SK-N-SH (cell line): ENCODE results near the gene NPIPA1. TPM values are rescaled to one million over a fixed set of nuclear protein-coding genes. Genes with fewer than 3 reads are reported as not detected.
"Not testable (repeated sequence)": the region's sequence is repeated elsewhere in the genome, so short reads cannot be mapped to it uniquely, and the experiment has no call there.

Experiments
- CTCF ChIA-PET: fragments of 300-600, 350-600 bp; formaldehyde crosslinking; extraction: SDS; loops from one replicate; lab custom pipeline; 2021; lab: Yijun Ruan, JAX
- POLR2A ChIA-PET: fragments of 350-600 bp; sonication (Branson Sonifier 250); formaldehyde crosslinking; extraction: SDS; loops from one replicate; lab custom pipeline; 2020; ENCODE audit warnings: antibody characterized with exemption, inconsistent platforms; lab: Yijun Ruan, JAX
- DNase-seq: peaks from one replicate; pipeline ENCODE4 v3.0.0; 2012
- H2AFZ ChIP-seq: fragments of 200-600 bp; sonication (generic); 2 replicates; pipeline ENCODE4 v1.8.1; 2016; ENCODE audit warnings: antibody characterized with exemption, mild to moderate bottlenecking, low read depth
- H3F3A ChIP-seq: fragments of 200-600 bp; sonication (generic); replicated peaks from 2 replicates; pipeline ENCODE3; 2016; ENCODE audit warnings: antibody characterized with exemption, mild to moderate bottlenecking; ENCODE audit not compliant: insufficient read depth
- H3K27ac ChIP-seq, 2 experiments: fragments of 200-500 bp in 1 of 2; fragments of 200-600 bp in 1 of 2; sonication (Bioruptor generic) in 1 of 2; sonication (generic), shearing (Covaris generic) in 1 of 2; 2 replicates each; pipeline versions ENCODE4 v1.5.1 to v1.6.1; 2014 to 2016; ENCODE audit warnings: low read depth in 2 of 2, inconsistent platforms in 1 of 2, low read length in 1 of 2, mild to moderate bottlenecking in 1 of 2, mixed read lengths in 1 of 2
- H3K27me3 ChIP-seq: fragments of 200-600 bp; sonication (generic), shearing (Covaris generic); 2 replicates; pipeline ENCODE4 v1.6.1; 2016; ENCODE audit warnings: mixed run types; ENCODE audit not compliant: insufficient read depth
- H3K36me3 ChIP-seq, 2 experiments: fragments of 200-500 bp in 1 of 2; fragments of 200-600 bp in 1 of 2; sonication (Bioruptor generic) in 1 of 2; sonication (generic) in 1 of 2; replicated peaks in 1 of 2; 2 replicates each; pipeline versions ENCODE3 to v1.5.1; 2014 to 2016; ENCODE audit warnings: low read length in 1 of 2, mild to moderate bottlenecking in 1 of 2; ENCODE audit not compliant: insufficient read depth in 2 of 2, control insufficient read depth in 1 of 2
- H3K4me1 ChIP-seq, 2 experiments: fragments of 200-500 bp in 1 of 2; fragments of 200-600 bp in 1 of 2; sonication (Bioruptor generic) in 1 of 2; sonication (generic), shearing (Covaris generic) in 1 of 2; 2 replicates each; pipeline versions ENCODE4 v1.5.1 to v1.6.1; 2014 to 2016; ENCODE audit warnings: low read depth in 1 of 2, low read length in 1 of 2, mixed run types in 1 of 2; ENCODE audit not compliant: insufficient read depth in 2 of 2, control insufficient read depth in 1 of 2
- H3K4me2 ChIP-seq: fragments of 200-600 bp; sonication (generic), shearing (Covaris generic); 2 replicates; pipeline ENCODE4 v1.6.1; 2017; ENCODE audit warnings: mixed run types
- H3K4me3 ChIP-seq, 2 experiments: fragments of 200-500 bp in 1 of 2; fragments of 200-600 bp in 1 of 2; sonication (Bioruptor generic) in 1 of 2; sonication (generic), shearing (Covaris generic) in 1 of 2; 2 replicates each; pipeline versions ENCODE4 v1.5.1 to v1.8.1; 2014 to 2016; ENCODE audit warnings: low read depth in 2 of 2, inconsistent platforms in 1 of 2, low read length in 1 of 2, mild to moderate bottlenecking in 1 of 2, mixed read lengths in 1 of 2, moderate library complexity in 1 of 2
- H3K79me2 ChIP-seq: fragments of 200-600 bp; sonication (generic); 2 replicates; pipeline ENCODE4 v1.8.1; 2017; ENCODE audit warnings: mild to moderate bottlenecking; ENCODE audit not compliant: insufficient read depth
- H3K9ac ChIP-seq: fragments of 200-600 bp; sonication (generic); 2 replicates; pipeline ENCODE4 v1.6.1; 2017; ENCODE audit warnings: mixed run types
- H3K9me2 ChIP-seq: fragments of 200-600 bp; sonication (generic); 2 replicates; pipeline ENCODE4 v1.6.1; 2017; ENCODE audit warnings: mixed run types
- H3K9me3 ChIP-seq: fragments of 200-600 bp; sonication (generic); 2 replicates; pipeline ENCODE4 v1.6.1; 2017; ENCODE audit warnings: mixed run types, mild to moderate bottlenecking, moderate library complexity
- H4K20me1 ChIP-seq: fragments of 200-600 bp; sonication (generic); 2 replicates; pipeline ENCODE4 v1.6.1; 2017; ENCODE audit warnings: mild to moderate bottlenecking, mixed run types; ENCODE audit not compliant: insufficient read depth
- WGBS: methylation state at CpG from one replicate; pipeline ENCODE4 v1.1.6; 2017; ENCODE audit warnings: low lambda C conversion rate; 5-methylcytosine and 5-hydroxymethylcytosine counted together
- polyA plus RNA-seq, 3 experiments: library from polyadenylated mRNA; depleted of rRNA; stranded (reverse); fragments of >200 nt; gene quantifications; 2 replicates each; pipeline ENCODE4 v1.2.3, GENCODE V29; 2012

The NPIPA1 gene
- polyA plus RNA-seq, 1 of the 3 experiments (the other 2 are of a cell fraction) = 66.7 TPM

DNA sequence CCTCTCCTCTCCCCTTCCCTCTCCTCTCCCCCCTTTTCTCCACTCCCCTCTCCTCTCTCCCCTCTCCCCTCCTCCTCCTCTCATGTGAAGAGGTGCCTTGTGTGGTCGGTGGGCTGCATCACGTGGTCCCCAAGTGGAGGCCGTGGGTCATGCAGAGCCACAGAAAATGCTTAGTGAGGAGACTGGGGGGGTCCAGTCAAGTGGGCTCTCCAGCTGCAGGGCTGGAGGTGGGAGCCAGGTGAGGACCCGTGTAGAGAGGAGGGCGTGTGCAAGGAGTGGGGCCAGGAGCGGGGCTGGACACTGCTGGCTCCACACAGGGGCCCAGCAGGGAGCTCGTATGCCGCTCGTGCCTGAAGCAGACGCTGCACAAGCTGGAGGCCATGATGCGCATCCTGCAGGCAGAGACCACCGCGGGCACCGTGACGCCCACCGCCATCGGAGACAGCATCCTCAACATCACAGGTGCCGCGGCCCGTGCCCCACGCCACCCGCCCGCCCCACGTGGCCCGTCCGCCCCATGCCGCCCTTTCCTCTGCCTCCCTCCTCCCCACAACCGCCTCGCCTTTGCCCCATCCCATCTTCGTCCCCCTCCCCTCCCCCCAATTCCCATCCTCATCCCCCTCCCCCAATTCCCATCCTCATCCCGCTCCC, 9.1 kb upstream of the NPIPA1 start:
- H3K4me1 ChIP-seq, H3K27ac ChIP-seq, H3F3A ChIP-seq, H3K4me3 ChIP-seq, POLR2A ChIA-PET, CTCF ChIA-PET, H3K27me3 ChIP-seq, H3K9me2 ChIP-seq, H3K9ac ChIP-seq, H3K79me2 ChIP-seq, H2AFZ ChIP-seq, H4K20me1 ChIP-seq, H3K4me2 ChIP-seq, H3K36me3 ChIP-seq, H3K9me3 ChIP-seq: not testable (repeated sequence)
- 85% methylated on average over 6 of the region's 31 CpGs for WGBS
- peak; percentile 25 for DNase-seq

DNA sequence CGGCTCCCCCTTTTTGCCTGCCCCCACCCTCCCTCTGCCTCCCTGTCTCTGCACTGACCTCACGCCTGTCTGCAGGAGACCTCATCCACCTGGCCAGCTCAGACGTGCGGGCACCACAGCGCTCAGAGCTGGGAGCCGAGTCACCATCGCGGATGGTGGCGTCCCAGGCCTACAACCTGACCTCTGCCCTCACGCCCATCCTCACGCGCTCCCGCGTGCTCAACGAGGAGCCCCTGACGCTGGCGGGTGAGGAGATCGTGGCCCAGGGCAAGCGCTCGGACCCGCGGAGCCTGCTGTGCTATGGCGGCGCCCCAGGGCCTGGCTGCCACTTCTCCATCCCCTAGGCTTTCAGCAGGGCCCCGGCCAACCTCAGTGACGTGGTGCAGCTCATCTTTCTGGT, 8.1 kb upstream of the NPIPA1 start:
- H3K27me3 ChIP-seq, H3K4me3 ChIP-seq, CTCF ChIA-PET, H3K4me1 ChIP-seq, H3K4me2 ChIP-seq, H3F3A ChIP-seq, H3K36me3 ChIP-seq, POLR2A ChIA-PET, H2AFZ ChIP-seq, DNase-seq, H3K9me2 ChIP-seq, H3K9me3 ChIP-seq, H4K20me1 ChIP-seq, H3K27ac ChIP-seq, H3K9ac ChIP-seq, H3K79me2 ChIP-seq: not testable (repeated sequence)
- 96% methylated on average over 13 of the region's 26 CpGs for WGBS

DNA sequence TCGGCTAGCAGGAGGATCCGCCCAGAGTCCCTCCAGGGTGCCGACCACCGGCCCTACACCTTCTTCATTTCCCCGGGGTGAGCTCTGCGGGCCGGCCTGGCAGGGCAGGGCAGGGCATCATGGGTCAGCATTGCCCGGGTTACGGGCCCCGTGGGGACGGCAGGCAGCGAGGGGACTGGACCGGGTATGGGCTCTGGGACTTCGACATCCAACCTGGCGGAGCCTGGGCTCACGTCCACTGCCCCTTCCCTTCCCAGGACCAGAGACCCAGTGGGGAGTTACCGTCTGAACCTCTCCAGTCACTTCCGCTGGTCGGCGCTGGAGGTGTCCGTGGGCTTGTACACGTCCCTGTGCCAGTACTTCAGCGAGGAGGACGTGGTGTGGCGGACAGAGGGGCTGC, 7.0 kb upstream of the NPIPA1 start:
- DNase-seq, POLR2A ChIA-PET, H3K27me3 ChIP-seq: not testable (repeated sequence)

DNA sequence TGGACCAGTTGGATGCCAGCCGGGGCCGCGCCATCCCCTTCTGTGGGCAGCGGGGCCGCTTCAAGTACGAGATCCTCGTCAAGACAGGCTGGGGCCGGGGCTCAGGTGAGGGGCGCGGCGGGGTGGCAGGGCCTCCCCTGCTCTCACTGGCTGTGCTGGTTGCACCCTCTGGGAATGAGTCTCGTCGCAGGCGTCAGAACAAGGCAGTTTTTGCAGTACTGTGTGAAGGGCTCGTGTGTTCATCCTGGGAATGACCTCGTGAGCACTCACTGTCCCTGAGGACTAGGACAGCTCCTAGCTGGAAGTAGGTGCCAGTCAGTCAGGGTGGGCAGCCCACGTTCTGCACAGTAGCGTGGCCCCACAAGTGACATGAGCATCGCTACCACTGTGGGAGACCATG, 6.3 kb upstream of the NPIPA1 start:
- DNase-seq, CTCF ChIA-PET, H3K79me2 ChIP-seq, H3K4me3 ChIP-seq, H3K36me3 ChIP-seq, H3K4me1 ChIP-seq, H3K9ac ChIP-seq, H3K9me3 ChIP-seq, H4K20me1 ChIP-seq, POLR2A ChIA-PET, H3K27ac ChIP-seq, H3K9me2 ChIP-seq, H3K27me3 ChIP-seq, H3K4me2 ChIP-seq, H2AFZ ChIP-seq, H3F3A ChIP-seq: not testable (repeated sequence)
- WGBS = no CpG with 5 or more reads among the region's 19 CpGs

More for the DNA sequence above, 7.0 kb upstream of the NPIPA1 start:
- H4K20me1 ChIP-seq, H3K9ac ChIP-seq, H3K4me3 ChIP-seq, H3K27ac ChIP-seq, H3K4me1 ChIP-seq, H3K4me2 ChIP-seq, H3F3A ChIP-seq, H3K36me3 ChIP-seq, H3K9me2 ChIP-seq, H2AFZ ChIP-seq, H3K79me2 ChIP-seq, CTCF ChIA-PET, H3K9me3 ChIP-seq: not testable (repeated sequence)
- no CpG with 5 or more reads among the region's 25 CpGs for WGBS

DNA sequence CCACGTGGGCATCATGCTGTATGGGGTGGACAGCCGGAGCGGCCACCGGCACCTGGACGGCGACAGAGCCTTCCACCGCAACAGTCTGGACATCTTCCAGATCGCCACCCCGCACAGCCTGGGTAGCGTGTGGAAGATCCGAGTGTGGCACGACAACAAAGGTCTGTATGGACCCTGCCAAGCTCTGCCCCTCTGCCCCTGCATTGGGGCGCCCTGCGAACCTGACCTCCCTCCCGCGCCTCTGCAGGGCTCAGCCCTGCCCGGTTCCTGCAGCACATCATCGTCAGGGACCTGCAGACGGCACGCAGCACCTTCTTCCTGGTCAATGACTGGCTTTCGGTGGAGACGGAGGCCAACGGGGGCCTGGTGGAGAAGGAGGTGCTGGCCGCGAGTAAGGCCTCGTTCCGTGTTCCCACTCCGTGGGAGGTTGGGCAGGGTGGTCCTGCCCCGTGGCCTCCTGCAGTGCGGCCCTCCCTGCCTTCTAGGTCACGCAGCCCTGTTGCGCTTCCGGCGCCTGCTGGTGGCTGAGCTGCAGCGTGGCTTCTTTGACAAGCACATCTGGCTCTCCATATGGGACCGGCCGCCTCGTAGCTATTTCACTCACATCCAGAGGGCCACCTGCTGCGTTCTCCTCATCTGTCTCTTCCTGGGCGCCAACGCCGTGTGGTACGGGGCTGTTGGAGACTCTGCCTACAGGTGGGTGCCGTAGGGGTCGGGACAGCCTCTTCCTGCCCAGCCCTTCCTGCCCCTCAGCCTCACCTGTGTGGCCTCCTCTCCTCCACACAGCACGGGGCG, 4.5 kb upstream of the NPIPA1 start:
- H3K9me3 ChIP-seq, H3K4me1 ChIP-seq, H3K9me2 ChIP-seq, H3K27ac ChIP-seq, H3F3A ChIP-seq, H2AFZ ChIP-seq, H3K36me3 ChIP-seq, POLR2A ChIA-PET, H4K20me1 ChIP-seq, H3K27me3 ChIP-seq, H3K4me2 ChIP-seq, CTCF ChIA-PET, H3K79me2 ChIP-seq, H3K4me3 ChIP-seq, H3K9ac ChIP-seq, DNase-seq: not testable (repeated sequence)
- WGBS = 100% methylated on average over 1 of the region's 47 CpGs

DNA sequence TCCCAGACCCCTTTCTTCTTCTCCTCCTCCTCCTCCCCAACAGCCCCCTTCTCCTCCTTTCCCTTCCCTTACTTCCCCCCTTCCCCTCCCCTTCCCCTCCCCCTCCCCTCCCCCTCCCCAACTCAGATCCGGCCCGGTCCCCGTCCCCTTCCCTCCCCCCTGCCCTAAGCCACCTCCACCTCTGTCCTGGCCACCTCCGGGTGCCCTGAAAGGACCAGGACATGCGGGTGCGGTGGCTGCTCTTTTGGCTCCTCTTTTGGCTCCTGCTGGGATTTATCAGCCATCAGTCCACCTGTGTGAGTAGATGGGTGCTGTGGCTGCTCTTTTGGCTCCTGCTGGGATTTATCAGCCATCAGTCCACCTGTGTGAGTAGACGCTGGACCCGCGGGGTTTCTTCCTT, 751 bp downstream of the NPIPA1 start:
- WGBS = 76% methylated on average over 6 of the region's 9 CpGs
- POLR2A ChIA-PET, H3K27me3 ChIP-seq, H3K27ac ChIP-seq, H3K9ac ChIP-seq, H3K4me3 ChIP-seq, CTCF ChIA-PET, H2AFZ ChIP-seq, DNase-seq, H3K79me2 ChIP-seq, H3K4me2 ChIP-seq, H3K9me2 ChIP-seq, H3K36me3 ChIP-seq, H4K20me1 ChIP-seq, H3F3A ChIP-seq, H3K4me1 ChIP-seq, H3K9me3 ChIP-seq: not testable (repeated sequence)
